UCSD-AML1 (cell line): ENCODE measurements around the gene ATP1A2.

ENCODE experiments used
- DNase-seq: peaks from one replicate; lab custom pipeline; 2025; ENCODE audit not compliant: unreplicated experiment; lab: John Stamatoyannopoulos, UW

ATP1A2 gene

GRCh38 chr1:160084771-160085321 lies 30.7 kb upstream of the ATP1A2 start:
- no peak for DNase-seq

DNA sequence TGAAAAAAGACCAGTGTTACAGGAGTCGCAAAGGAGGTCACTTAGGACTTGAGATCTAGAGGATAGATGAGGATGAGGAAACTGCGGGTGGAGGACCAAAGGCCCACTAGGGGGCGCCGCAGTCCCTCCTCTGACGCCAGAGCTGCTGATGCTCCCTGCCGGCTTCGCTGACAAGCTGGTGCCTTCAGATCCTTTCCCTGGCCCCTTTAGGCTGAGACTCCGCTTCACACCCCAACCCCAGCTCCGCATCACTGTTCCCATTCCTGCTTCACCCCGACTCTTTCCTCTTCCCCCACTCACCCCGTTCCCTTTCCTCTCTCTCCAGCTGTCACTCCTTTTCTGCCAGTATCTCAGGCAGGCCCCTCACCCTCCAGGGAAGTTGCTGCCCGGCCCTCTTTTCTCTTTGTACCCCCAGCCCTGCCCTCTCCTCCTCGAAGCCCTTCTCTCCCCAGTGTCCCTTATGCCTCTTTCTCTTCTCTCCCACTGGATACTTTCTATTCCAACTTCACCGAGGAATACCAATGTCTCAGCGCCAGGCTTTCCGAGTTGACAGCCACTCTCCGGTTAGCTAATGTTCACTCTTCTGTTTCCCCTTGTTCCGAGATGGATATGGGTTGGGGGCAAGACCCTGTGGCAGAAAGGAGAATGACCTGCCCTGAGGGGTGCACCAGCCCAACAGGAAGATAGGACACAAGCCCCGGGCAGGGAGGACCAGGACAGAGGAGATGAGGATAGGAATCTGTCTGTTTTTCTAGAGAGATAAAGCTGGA lies 29.7 kb upstream of the ATP1A2 start:
- peak; percentile 79 for DNase-seq

DNA sequence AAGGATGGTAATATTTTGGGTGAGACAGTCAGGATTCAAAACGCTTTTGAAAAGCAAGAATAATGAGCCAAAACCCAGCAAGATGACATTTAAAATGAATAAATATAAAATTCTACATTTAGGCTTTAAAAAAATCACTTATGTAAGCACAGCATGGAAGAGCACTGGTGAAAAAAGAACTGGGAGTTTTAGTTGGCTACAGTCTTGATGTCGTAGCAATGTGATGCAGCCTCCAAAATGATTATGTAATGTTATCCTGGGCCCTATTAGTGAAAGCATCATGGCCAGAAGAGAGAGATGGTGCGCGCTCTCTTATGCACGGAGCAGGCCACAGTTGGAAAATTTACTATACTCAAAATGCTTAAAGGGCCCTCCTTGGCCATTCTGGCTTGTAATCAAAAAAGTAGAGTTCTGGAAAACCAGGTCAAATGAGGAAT lies 29.1 kb upstream of the ATP1A2 start:
- no peak for DNase-seq

DNA sequence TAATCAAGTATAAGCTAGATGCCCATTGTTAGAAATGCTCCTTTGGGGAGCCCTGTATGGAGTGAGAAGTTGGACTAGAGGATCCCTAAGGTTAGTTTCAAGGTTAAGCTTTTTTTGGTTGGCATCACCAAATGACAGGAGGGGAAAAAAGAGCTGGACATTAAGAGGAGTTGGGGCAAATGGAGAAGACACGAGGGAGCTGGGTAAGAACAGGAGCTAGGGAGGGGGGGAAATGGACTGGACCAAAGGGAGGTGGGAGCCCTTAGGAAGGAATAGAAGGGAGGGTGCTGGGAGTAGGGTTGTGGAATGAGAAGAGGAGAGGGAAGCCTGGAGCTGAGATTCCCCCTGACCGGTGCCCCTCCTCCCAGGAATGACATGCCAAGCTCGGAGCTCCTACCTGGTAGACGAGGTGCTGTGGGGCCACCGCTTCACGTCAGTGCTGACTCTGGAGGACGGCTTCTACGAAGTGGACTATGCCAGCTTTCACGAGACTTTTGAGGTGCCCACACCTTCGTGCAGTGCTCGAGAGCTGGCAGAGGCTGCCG lies 28.4 kb upstream of the ATP1A2 start:
- no peak for DNase-seq

DNA sequence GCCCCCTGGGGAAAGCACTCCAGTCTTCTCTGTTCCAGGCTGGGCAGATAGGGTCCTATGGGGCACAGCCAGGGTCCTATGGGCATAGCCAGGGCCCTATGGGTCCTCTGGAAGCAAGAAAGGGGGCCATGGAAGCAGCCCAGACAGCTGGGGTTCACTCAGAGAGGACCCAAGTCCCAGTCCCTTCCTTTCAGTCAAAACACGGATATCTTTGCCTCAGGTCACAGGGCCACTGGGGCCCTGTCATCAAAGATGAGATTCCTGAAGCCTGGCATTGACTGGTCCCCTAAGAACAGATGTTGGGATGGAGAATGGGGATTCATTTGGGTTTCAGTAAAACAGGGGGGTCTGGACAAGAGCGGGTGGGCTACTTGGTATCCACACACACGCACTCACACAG lies 25.7 kb upstream of the ATP1A2 start:
- DNase-seq = no peak

GRCh38 chr1:160090760-160091159 lies 24.8 kb upstream of the ATP1A2 start:
- no peak for DNase-seq

GRCh38 chr1:160091666-160092223 lies 23.8 kb upstream of the ATP1A2 start:
- DNase-seq = no peak

DNA sequence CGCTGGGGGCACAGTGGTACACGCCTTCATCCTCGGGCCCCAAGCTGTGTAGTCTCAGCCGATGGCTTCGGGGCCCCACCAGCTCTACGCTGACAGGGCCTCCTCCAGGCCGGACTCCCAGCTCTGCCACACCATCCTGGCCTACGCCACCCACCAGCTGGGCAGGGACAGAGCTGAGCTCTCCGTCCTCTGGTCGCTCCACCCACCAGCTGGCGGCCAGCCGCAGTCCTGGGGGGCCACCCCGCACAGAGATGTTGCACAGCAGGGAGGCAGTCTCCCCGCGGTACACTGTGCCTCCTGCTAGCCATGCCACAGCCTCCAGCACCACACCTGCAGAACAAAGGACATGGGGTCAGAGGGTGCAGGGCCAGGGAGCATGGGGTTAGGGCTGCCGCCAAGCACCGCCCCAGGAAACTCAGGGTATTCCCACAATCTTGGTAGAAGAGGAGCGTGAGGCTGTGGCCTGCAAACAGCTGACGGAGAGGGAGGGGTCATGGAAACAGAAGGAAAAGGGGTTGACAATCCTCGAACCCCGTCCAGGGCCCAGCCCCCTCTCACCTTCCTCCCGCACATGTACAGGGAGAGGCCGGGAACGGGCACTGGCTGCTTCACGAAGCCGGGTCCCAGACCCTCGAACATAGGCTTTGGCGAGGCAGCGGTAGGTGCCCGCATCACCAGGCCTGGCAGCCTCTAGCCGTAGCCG lies 23.0 kb upstream of the ATP1A2 start:
- DNase-seq = no peak

DNA sequence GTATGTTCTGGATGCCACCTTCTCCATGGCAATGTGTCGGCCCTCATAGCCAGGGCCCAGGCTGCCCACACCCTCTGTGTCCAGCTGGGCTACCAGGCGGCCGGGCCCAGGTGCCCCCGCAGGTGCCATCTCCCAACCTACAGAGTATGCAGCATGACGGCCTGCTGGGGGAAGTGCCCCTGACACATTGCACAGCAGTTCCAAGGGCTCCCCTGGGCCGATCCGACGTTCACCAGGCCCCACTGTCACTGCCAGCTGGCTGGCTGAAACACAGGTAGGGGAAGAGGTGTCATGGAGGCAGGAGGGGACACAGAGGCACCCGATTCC lies 22.5 kb upstream of the ATP1A2 start:
- no peak for DNase-seq

- no peak for DNase-seq
Measured at GRCh38 chr1:160093624-160094290, 21.8 kb upstream of the ATP1A2 start.

DNA sequence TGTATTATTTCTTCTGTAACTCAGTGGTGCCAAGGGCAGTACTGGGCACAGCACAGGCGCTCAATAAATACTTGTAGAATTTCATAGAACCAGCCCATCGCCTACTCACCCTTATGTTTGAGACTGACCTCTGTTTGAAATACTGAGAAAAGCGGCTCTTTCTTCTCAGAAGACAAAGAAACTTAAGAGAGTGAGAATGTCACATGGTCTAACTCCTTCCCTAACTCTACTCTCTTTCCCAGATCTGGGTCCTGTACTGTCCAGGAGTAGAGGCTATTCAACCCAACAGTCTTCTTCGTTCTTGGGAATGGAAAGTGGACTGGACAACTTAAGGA lies 21.3 kb upstream of the ATP1A2 start:
- no peak for DNase-seq

DNA sequence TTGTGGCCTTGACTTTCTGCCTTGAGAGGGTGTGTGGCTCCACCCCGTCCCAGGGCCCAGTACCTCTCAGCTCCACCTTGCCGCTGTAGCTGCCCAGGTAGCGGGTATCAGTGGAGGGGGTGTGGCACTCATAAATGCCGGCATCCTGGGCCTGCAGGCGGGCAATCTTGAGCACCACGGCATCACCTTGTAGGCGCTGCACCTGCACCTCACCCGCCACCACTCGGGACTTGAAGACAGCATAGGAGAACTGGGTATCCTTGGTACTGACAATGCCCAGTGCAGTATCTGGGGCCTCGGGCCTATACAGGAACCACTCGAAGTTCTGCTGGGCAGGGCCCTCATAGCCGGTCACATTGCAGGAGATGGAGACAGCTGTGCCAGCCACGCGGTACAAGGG lies 20.8 kb upstream of the ATP1A2 start:
- no peak for DNase-seq

GRCh38 chr1:160095382-160096105 lies 20.0 kb upstream of the ATP1A2 start:
- DNase-seq = no peak

DNA sequence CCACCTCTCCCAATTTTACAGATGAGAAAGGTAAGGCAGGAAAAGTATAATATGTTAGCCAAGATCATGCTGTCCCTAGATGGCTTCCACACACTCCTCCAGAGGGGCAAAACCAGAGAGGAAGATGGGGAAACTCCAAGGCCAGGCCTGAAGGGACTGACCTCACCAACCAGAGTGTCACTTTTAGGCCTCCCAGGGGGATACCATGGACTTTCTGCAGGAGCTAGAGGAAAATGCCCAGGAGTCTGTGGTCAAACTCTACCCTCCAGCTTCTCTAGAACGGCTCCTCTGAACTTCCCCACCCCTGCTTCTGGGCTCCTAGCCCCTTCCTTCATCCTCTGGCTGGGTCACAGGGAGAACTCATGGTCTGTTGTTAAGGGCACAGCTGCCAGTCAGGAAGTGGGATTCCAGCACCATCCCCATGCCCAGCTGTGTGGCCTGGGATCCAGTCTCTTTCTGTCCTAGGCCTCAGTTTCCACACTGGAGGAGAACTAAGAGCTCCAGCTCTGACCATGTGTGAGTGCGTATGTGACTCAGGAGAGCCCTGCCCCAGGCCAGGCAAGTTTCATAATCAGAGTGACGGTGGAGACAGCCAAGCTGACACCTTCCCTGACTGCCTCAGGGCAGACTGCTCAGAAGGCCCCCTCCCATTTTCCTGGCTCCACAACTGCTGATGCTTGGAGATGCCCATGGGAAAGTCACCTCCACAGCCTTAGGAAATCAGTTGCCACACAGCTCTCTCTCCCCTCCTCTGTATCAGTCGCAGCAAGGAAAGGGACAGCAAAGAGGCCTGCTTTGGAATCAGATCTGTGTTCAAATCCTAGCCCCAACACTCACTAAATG lies 19.1 kb upstream of the ATP1A2 start:
- no peak for DNase-seq

DNA sequence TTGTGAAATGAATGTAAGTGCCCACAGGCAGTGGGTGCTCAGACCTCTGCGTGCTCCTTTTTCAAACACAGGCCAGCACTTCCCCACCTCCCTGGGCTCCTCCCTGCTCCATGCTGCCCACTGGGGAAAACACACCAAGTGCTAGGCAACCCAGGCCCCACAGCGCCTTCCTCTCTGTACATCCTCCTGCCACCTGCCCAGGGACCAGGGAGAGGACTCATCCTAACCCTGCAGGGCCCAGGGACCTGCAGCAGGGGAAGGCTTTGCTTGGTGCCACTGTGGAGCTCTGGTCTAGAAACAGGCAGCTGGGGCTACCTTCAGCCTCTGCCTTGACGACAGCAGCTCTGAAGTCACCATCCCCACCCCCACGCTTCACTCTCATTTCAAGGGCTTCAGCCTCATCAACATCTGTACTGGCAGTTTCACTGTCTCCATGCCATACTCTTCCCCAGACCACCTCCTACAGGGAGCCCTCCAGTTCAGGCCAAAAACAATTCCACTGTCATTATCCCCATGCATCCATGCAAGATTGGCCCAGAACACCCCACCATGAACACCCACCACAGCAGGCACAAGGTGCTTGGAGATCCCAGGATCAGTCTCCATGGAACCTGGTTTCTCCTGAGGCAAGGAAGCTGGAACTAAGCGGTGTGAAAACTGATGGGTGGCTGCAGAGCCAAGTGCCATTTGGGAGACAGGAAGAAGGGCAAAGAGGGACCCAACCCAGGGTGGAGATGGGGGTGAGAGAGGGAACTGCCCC lies 18.2 kb upstream of the ATP1A2 start:
- no peak for DNase-seq

DNA sequence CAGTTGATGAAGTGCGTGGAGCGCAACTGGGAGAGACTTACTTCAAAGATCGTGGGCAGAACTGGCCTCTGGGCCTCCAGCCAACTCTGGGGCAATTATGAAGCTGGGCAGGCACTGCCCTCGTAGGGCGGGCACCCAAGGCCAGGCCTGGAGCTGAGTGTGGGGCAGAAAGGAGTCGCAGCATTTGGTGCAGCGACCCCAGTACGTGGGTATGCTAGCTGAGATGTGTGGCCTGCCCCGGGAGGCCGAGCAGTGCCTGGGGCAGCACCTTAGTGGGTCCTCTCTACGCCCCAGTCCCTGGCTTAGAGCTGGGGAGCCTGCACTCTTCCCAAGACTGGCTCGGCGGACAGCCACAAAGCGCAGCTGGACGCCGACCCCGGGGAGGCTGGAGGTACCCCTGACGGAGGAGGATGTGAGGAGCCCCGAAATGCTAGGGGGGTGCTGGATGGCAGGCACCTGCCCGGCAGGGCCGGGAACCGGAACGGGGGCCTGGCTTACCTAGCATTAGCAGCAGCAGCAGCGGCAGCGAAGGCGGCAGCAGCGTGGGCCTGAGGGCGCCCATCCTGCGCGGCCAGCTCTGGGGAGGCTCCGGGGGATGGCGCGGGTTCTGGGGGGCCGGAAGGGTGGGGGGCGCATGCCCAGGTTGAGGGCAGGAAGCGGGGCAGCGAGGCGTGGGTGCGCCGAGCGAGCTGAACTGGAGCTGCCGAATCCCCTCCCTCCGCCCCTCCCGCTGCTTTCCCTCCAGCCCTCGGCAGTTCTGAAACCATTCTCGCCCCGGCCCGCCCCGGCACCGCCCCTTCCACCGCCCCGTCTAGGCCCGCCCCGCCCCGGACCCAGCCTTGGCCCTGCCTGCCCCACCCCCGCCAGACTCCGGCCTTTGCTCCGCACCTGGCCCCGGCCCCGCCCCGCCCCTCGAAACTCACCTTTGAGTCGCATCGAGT lies 17.4 kb upstream of the ATP1A2 start, which contains the start of gene IGSF8:
IGSF8 (minus strand) TSS at position 709 of the 941 bp plus-strand sequence; CDS start at position 562, 147 bp downstream.
- peak; percentile 89 for DNase-seq

GRCh38 chr1:160098852-160099561 lies 16.6 kb upstream of the ATP1A2 start:
- peak; percentile 95 for DNase-seq
